Stimulated activated CD8-positive, alpha-beta memory T cell treated with anti-CD3 and anti-CD28 coated beads, Interleukin-7, amount 100 ng/mL, for 48 hours (primary cell): ENCODE results near the gene EFHC1.

Source experiments
- DNase-seq, 2 donors: peaks; one replicate each; pipeline ENCODE4 v3.0.0-alpha.2; 2020; ENCODE audit warnings: low read depth in 1 of 2; ENCODE audit errors: extremely low read depth in 1 of 2

The EFHC1 gene

GRCh38 chr6:52395969-52396368 is 24.2 kb upstream of the EFHC1 start:
- no peak for DNase-seq

GRCh38 chr6:52399511-52400312 is 20.4 kb upstream of the EFHC1 start:
- no peak for DNase-seq

- no peak for DNase-seq
Observed at GRCh38 chr6:52400313-52401041, 19.7 kb upstream of the EFHC1 start.

DNA sequence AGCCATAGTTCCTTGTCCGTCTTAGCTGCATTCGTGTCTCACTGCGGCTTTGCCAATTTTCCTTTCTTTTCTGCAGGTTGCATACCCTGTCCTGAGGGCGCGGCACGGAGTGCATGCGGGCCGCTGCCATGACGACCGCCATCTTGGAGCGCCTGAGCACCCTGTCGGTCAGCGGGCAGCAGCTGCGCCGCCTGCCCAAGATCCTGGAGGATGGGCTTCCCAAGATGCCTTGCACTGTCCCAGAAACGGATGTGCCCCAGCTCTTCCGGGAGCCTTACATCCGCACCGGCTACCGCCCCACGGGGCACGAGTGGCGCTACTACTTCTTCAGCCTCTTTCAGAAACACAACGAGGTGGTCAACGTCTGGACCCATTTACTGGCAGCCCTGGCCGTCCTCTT is 17.1 kb upstream of the EFHC1 start:
- no peak for DNase-seq

DNA sequence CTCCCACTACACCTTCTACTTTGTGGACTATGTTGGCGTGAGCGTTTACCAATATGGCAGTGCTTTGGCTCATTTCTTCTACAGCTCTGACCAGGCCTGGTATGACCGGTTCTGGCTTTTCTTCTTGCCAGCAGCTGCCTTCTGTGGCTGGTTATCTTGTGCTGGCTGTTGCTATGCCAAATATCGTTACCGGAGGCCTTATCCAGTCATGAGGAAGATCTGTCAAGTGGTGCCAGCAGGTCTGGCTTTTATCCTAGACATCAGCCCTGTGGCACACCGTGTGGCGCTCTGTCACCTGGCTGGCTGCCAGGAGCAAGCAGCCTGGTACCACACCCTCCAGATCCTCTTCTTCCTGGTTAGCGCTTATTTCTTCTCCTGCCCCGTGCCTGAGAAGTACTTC is 16.5 kb upstream of the EFHC1 start:
- DNase-seq = no peak

GRCh38 chr6:52405243-52405642 is 14.9 kb upstream of the EFHC1 start:
- DNase-seq = no peak

DNA sequence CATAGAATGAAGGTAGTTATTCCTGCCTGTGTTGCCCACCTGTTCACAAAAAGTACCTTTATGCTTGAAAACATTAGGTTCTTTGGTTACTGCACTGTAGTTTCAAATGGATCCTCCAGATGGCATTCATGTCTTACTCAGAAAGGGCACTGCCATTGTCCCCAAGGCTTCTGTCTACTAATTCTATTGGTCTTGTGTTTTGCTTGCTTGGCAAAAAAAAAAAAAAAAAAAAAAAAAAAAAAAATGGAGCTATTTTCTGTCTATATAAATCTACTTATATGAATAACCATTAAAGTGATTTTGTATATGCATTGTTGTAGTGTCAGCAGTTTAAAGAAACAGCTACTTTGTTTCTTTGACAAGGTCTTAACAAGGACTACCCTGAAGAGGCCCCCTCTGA is 12.7 kb upstream of the EFHC1 start:
- no peak for DNase-seq

DNA sequence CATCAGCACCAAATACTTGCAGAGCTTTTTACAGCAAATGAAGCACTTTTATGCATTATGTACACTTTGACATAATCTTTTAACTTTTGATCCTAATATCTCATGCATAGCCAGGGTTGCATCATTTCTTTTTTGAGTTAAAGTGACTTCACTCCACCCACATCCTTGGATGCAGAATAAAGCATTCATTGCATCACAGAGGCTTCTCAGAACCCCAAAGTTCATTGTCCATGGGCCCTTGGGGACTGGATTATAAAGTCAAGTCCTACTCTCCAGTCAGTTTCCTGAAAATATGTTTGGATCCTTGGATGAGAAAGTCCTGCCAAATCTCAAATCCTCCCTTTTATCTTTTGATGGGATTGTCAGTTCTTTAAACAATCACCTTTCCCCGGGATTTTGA is 10.6 kb upstream of the EFHC1 start:
- DNase-seq = no peak

- no peak for DNase-seq
Observed at GRCh38 chr6:52410979-52411378, 9.2 kb upstream of the EFHC1 start.

GRCh38 chr6:52411911-52412310 is 8.2 kb upstream of the EFHC1 start:
- no peak for DNase-seq

DNA sequence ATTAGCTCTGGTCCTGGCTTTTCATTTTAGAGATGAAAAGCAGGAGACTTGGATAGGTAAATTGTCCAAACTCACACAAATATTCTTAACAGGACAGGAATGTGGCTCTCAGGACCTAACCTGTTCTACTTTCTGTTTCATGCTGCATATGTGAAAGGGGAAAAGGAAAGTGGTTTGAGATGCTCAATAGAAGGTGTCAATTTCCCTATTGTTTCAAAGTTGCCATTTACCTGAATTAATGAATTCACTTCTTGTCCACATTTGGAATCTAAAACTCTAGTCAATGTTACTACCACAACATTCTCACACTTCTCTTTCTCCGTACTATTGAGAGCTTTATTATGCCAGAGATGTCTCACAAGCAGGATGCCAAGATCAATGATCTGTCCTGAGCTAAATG is 4.8 kb upstream of the EFHC1 start:
- no peak for DNase-seq

- no peak for DNase-seq
Observed at GRCh38 chr6:52415917-52416628, 4.1 kb upstream of the EFHC1 start.

DNA sequence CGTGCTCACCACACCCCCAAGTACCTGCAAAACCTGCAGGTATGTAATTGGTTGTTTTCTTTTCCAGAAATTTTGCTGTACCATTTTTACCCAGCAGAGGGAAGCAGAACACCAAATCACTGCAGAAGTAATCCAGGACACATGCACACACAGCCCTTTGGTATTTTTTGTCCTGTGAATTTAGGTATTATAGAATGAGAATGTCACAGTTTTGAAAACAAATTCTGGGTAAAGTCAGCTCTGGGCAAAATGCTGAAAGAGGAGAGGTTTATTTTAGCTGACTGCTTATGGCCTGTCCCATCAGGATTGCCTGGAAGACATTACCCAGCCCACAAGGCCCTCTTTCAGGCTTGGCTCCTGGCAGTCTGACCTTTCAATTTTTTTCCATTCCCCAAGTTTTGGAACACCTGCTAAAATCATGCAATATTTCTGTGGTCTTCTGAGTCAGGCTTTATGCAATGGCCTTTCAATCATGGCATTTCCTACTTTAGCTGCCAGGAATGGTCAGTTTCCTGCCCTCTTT is 3.5 kb upstream of the EFHC1 start:
- no peak for DNase-seq

- DNase-seq = no peak
Observed at GRCh38 chr6:52417675-52418111, 2.4 kb upstream of the EFHC1 start.

DNA sequence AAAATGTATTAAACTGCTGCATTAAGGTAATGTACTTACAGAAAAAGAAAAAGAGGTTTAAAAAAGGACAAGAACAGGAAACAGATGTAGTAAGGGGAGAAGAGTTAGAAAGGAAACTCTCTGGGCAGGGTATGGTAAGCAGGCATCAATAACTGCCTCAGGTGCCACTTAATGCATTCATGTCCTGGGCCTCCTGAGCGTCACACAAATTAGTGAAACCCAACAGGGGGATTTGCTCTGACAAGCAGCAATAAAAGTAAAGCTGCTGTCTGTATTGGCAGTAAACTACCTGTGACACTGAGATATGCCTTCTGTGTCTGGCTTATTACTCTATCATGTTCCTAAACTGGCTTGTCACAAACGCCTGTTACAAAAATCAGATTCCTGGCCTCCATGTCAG is 1.5 kb upstream of the EFHC1 start:
- DNase-seq = no peak

GRCh38 chr6:52420668-52421358 is 671 bp downstream of the EFHC1 start:
- no peak for DNase-seq

DNA sequence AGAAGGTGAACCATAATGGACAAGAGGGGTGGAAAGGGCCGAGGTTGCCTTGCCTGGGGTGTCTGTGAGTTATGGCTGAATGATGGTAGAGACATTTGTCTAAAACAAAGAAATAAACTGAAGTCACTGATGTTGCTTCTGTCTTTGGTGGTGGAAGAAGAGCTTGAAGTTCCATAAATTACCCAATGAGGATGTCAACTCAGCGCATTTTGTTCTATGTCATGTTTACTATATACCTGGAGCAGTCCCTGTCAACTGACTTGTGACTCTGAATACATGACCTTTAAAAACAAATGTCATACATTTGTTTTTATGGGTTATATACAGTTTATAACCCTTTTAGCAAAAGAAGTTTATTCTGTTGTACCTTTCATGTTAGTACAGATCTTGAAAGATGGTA is 2.0 kb downstream of the EFHC1 start:
- DNase-seq = no peak

DNA sequence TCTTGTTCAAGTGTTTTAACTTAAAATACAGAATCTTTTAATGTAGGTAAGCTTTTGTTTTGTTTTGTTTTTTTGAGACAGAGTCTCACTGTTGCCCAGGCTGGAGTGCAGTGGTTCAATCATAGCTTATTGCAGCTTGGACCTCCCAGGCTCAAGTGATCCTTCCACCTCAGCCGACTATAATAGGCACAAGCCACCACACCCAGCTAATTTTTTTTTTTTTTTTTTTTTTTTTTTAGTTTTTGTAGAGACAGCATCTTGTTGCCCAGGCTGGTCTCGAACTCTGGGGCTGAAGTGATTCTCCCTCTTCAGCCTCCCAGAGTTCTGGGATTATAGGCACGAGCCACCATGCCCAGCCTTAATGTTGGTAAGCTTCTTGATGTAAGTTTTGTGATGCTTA is 3.3 kb downstream of the EFHC1 start:
- DNase-seq = no peak

DNA sequence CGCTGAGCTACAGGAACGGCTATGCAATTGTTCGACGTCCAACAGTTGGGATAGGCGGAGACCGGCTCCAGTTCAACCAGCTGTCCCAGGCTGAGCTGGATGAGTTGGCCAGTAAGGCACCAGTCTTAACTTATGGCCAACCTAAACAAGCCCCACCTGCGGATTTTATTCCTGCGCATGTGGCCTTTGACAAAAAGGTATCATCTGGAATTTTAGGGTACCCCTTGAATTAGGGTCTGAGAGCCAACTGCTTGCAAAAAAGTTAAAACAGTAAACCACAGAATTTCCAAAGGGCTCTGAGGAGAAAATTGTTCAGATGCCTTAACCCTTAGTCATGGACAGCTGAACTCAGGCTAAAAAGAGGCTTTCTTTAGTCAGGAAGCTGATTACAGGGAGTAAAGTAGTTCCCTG is 3.8 kb downstream of the EFHC1 start:
- no peak for DNase-seq

GRCh38 chr6:52424513-52424912 is 4.4 kb downstream of the EFHC1 start:
- no peak for DNase-seq

GRCh38 chr6:52426667-52427066 is 6.5 kb downstream of the EFHC1 start:
- DNase-seq = no peak
